Breast epithelium (tissue), 4 donors: Measurements from ENCODE around the gene TNFRSF18. TPM values are rescaled to one million over a fixed set of nuclear protein-coding genes. Genes with fewer than 3 reads are reported as not detected.

Source experiments
- DNase-seq, 2 donors: peaks; one replicate each; pipeline ENCODE4 v3.0.0-alpha.2; 2019; ENCODE audit warnings: low spot score in 2 of 2
- H3K27ac ChIP-seq, 2 donors: fragments of 200-600 bp; sonication (generic) in 1 of 2; one replicate each; pipeline ENCODE4 v1.5.1; 2016 to 2019; ENCODE audit warnings: mild to moderate bottlenecking in 1 of 2
- H3K27me3 ChIP-seq, 2 donors: fragments of 200-600 bp; sonication (generic) in 1 of 2; one replicate each; pipeline versions ENCODE4 v1.5.1 to v1.6.0; 2017 to 2019; ENCODE audit warnings: control low read depth in 1 of 2, mild to moderate bottlenecking in 1 of 2
- H3K36me3 ChIP-seq: fragments of 200-600 bp; one replicate; pipeline ENCODE4 v1.5.1; 2019
- H3K4me1 ChIP-seq, 2 donors: fragments of 200-600 bp; sonication (generic); one replicate each; pipeline ENCODE4 v1.5.1; 2016 to 2019; ENCODE audit warnings: control low read depth in 1 of 2
- H3K4me3 ChIP-seq, 3 donors: fragments of 200-600 bp; sonication (generic); 1 replicate in 2 of 3; 2 replicates in 1 of 3; pipeline ENCODE4 v1.5.1; 2016 to 2019; ENCODE audit warnings: mild to moderate bottlenecking in 3 of 3, moderate library complexity in 2 of 3
- H3K9me3 ChIP-seq, 2 donors: fragments of 200-600 bp; sonication (generic) in 1 of 2; one replicate each; pipeline ENCODE4 v1.5.1; 2016 to 2019; ENCODE audit warnings: control low read depth in 1 of 2
- CTCF ChIP-seq, 3 donors: fragments of 450-650 bp; IDR thresholded peaks; one replicate each; pipeline ENCODE4 v1.5.1; 2016 to 2017; ENCODE audit warnings: antibody characterized with exemption in 3 of 3, mild to moderate bottlenecking in 3 of 3, moderate library complexity in 3 of 3
- POLR2A ChIP-seq: fragments of 450-650 bp; IDR thresholded peaks from one replicate; pipeline ENCODE4 v1.6.1; 2016; ENCODE audit warnings: antibody characterized with exemption, mild to moderate bottlenecking, moderate library complexity
- POLR2AphosphoS5 ChIP-seq, 3 donors: sonication (generic); formaldehyde crosslinking; IDR thresholded peaks; one replicate each; pipeline ENCODE4 v1.6.1; 2017; ENCODE audit warnings: antibody characterized with exemption in 3 of 3
- intact Hi-C: fragments of 100-400 bp; cut with DNase I; formaldehyde crosslinking; loops from one replicate; pipeline ENCODE4 v1.15.1; 2023; ENCODE audit warnings: low total_unique reads
- total RNA-seq, 3 donors: library from RNA; depleted of rRNA; stranded (reverse); fragments of >200 nt; gene quantifications; one replicate each; pipeline ENCODE4 v1.1.0, GENCODE V29; 2016

TNFRSF18 gene
- total RNA-seq, 3 donors from 2014 or later, result 1.9 to 5.9 TPM; not detected in 1

DNA sequence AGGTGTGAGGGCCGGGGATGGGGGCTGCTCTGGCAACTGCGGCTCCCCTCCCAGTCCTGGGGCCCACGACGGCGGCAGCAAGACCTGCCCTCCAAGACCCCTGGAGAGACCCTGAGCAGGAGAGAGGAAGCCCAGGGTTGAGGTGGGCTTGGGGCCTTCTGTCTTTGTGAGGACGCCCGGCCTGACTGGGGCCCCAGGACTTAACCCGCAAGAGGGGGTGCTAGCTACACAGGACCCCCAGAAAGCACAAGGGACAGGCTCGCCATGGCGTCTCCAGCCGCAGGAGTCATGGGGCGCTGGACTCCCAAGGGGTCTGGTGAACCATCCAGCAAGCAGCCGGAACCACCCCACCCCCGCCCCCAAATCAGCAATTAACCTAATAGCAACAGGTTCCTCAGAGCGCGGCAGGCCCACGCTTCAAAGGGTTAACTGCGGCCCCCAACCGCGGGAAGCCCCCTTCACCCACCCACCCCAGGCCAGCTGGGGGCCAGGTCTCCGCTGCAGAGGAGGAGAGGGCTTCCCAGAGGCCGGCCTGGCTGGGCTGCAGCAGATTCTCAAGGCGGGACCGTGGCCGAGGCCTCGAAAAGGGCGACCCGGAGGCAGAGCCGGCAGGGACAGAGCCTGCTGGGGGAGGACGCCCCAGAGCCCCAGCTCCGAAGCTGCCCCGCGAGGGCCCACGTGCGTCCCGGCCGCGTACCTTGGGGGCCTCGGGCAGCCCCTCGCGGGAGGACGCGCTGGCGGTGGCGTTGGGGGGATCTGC, 39.6 kb upstream of the TNFRSF18 start:
- Histone ChIP-seq H3K4me3 (peak overlapping the region in 2 of 3 donors; percentile 15 to 51), H3K4me1 (peaks cover 0 to 8% of the 10 kb centered on the region in 2 donors), H3K36me3 (no peaks in the 10 kb centered on the region), H3K9me3 (no peaks in the 10 kb centered on the region), H3K27me3 (peaks cover 8 to 26% of the 10 kb centered on the region in 2 donors), H3K27ac (no peak overlapping the region)
- intact Hi-C loops, result no loop called here
- DNase-seq, result no peak
- TF ChIP-seq POLR2A, result no peak
- TF ChIP-seq CTCF (IDR thresholded peaks at IDR 0.05), result no peak

DNA sequence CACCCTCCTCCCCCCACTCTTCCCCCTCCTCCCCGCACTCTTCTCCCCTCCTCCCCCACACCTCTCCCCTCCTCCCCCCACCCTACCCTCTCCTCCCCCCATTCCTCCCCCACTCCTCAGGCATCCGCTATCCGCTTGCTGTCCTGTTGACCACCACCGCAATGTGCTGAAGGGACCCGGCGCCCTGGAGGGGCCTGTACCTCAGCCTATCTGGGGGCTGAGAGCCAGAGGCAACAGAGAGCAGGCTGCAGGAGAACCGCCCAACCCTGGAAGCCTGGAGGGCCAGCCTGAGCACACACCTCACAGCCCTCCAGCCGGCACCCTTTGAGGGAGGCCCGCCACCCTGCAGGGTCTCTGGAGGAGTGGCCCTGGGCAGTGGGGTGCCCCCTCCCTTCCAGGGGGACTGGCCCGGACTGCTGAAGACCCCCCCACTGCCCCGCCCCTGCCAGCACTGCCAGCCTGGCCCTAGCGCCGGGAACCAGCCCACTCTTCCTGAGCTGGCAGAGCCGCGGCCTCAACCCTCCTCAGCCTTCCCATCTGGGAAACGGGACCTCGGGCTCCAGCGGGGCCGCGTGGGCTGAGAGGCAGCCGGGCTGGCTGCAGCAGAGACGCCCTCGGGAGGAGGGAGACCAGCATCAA, 38.9 kb upstream of the TNFRSF18 start:
- no peak for DNase-seq
- TF ChIP-seq POLR2AphosphoS5 (IDR thresholded peaks at IDR 0.05) (no peak), CTCF (IDR thresholded peaks at IDR 0.05) (no peak), POLR2A (no peak)
- H3K9me3 ChIP-seq, result no peaks in the 10 kb centered on the region
- H3K27me3 ChIP-seq, result peaks cover 8 to 26% of the 10 kb centered on the region in 2 donors
- peaks cover 0 to 8% of the 10 kb centered on the region in 2 donors for H3K4me1 ChIP-seq
- no peak overlapping the region for H3K27ac ChIP-seq
- H3K4me3 ChIP-seq, result no peak overlapping the region
- no peaks in the 10 kb centered on the region for H3K36me3 ChIP-seq
- intact Hi-C loops, result no loop called here

GRCh38 chr1:1244192-1244811, 37.9 kb upstream of the TNFRSF18 start:
- peaks cover 0 to 14% of the 10 kb centered on the region in 2 donors for H3K4me1 ChIP-seq
- H3K36me3 ChIP-seq, result no peaks in the 10 kb centered on the region
- H3K27me3 ChIP-seq, result peaks cover 11 to 35% of the 10 kb centered on the region in 2 donors
- H3K9me3 ChIP-seq, result no peaks in the 10 kb centered on the region
- intact Hi-C loops, result no loop called here
- TF ChIP-seq CTCF (IDR thresholded peaks at IDR 0.05) (no peak), POLR2AphosphoS5 (IDR thresholded peaks at IDR 0.05) (no peak), POLR2A (no peak)
- DNase-seq, result no peak
- H3K4me3 ChIP-seq, result no peak overlapping the region
- no peak overlapping the region for H3K27ac ChIP-seq

DNA sequence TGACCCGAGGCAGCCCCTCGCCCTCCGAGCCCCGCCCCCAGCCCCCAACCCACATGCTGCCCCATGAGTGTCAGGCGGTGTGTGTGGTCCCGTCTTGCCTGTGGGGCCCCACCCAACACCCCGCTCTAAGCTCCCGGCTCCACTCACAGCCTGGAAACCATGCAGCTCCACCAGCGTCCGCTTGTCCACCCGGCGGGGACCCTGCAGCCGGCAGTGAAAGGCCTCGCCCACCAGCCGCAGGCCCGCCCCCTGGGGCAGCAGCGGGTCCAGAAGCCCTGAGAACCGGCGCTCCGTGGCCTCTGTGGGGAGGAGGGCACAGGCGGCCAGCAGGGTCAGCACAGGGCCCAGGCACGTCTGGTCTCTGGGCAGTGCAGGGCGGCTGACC, 37.4 kb upstream of the TNFRSF18 start:
- DNase-seq, result no peak
- Histone ChIP-seq H3K4me1 (peaks cover 0 to 15% of the 10 kb centered on the region in 2 donors), H3K36me3 (no peaks in the 10 kb centered on the region), H3K27me3 (peaks cover 15 to 39% of the 10 kb centered on the region in 2 donors), H3K9me3 (no peaks in the 10 kb centered on the region), H3K27ac (no peak overlapping the region), H3K4me3 (no peak overlapping the region)
- TF ChIP-seq CTCF (IDR thresholded peaks at IDR 0.05) (no peak), POLR2AphosphoS5 (IDR thresholded peaks at IDR 0.05) (no peak), POLR2A (no peak)
- intact Hi-C loops, result no loop called here

GRCh38 chr1:1243266-1243660, 36.9 kb upstream of the TNFRSF18 start:
- Histone ChIP-seq H3K9me3 (no peaks in the 10 kb centered on the region), H3K4me1 (peaks cover 0 to 15% of the 10 kb centered on the region in 2 donors), H3K27ac (no peak overlapping the region), H3K4me3 (no peak overlapping the region), H3K27me3 (peaks cover 15 to 43% of the 10 kb centered on the region in 2 donors), H3K36me3 (no peaks in the 10 kb centered on the region)
- intact Hi-C loops, result no loop called here
- no peak for DNase-seq
- no peak for TF ChIP-seq CTCF (IDR thresholded peaks at IDR 0.05)
- TF ChIP-seq POLR2A, result no peak
- TF ChIP-seq POLR2AphosphoS5 (IDR thresholded peaks at IDR 0.05), result no peak
